Cardiac fibroblast (primary cell): ENCODE measurements around the gene SPTBN1.

ENCODE experiments used
- DNase-seq, 2 donors: peaks; one replicate each; pipeline versions ENCODE4 v3.0.0 to v3.0.0-alpha.2; 2010; ENCODE audit warnings: low read depth in 2 of 2
- H3K4me3 ChIP-seq, 2 donors: replicated peaks in 1 of 2; 1 replicate in 1 of 2; 2 replicates in 1 of 2; pipeline ENCODE4 v1.5.1; 2011; ENCODE audit warnings: low read depth in 2 of 2, low read length in 2 of 2, mild to moderate bottlenecking in 2 of 2, moderate library complexity in 1 of 2
- CTCF ChIP-seq: IDR thresholded peaks from one replicate; pipeline ENCODE4 v1.5.1; 2011; ENCODE audit warnings: low read depth, mild to moderate bottlenecking, low read length, inconsistent platforms

Gene SPTBN1

GRCh38 chr2:54469484-54470053, 13.4 kb downstream of the SPTBN1 start:
- no peak for TF ChIP-seq CTCF
- no peak for DNase-seq
- no peak overlapping the region for H3K4me3 ChIP-seq

GRCh38 chr2:54470266-54470938, 14.3 kb downstream of the SPTBN1 start:
- DNase-seq = peak; percentile 60 to 84
- no peak for TF ChIP-seq CTCF
- no peak overlapping the region for H3K4me3 ChIP-seq

- peak; percentile 77 to 87 for DNase-seq
- no peak for TF ChIP-seq CTCF
- no peak overlapping the region for H3K4me3 ChIP-seq
These were observed 15.1 kb downstream of the SPTBN1 start for GRCh38 chr2:54471221-54471711.

GRCh38 chr2:54473851-54474250, 17.7 kb downstream of the SPTBN1 start:
- DNase-seq = no peak
- no peak overlapping the region for H3K4me3 ChIP-seq
- TF ChIP-seq CTCF = no peak

- DNase-seq = no peak
- no peak overlapping the region for H3K4me3 ChIP-seq
- TF ChIP-seq CTCF = no peak
These were observed 19.2 kb downstream of the SPTBN1 start for GRCh38 chr2:54475285-54475684.

- no peak for TF ChIP-seq CTCF
- no peak for DNase-seq
- no peak overlapping the region for H3K4me3 ChIP-seq
These were observed 19.8 kb downstream of the SPTBN1 start for GRCh38 chr2:54475919-54476318.
